NCI-H345 treated with DMSO at 0.1 percent for 48 hours (cell line): ENCODE results near the gene SPATC1L.

Experiments used
- DNase-seq: peaks from one replicate; lab custom pipeline; 2025; ENCODE audit not compliant: unreplicated experiment; lab: John Stamatoyannopoulos, UW

Gene SPATC1L

GRCh38 chr21:46215436-46216131, 31.3 kb upstream of the SPATC1L start:
- no peak for DNase-seq

DNA sequence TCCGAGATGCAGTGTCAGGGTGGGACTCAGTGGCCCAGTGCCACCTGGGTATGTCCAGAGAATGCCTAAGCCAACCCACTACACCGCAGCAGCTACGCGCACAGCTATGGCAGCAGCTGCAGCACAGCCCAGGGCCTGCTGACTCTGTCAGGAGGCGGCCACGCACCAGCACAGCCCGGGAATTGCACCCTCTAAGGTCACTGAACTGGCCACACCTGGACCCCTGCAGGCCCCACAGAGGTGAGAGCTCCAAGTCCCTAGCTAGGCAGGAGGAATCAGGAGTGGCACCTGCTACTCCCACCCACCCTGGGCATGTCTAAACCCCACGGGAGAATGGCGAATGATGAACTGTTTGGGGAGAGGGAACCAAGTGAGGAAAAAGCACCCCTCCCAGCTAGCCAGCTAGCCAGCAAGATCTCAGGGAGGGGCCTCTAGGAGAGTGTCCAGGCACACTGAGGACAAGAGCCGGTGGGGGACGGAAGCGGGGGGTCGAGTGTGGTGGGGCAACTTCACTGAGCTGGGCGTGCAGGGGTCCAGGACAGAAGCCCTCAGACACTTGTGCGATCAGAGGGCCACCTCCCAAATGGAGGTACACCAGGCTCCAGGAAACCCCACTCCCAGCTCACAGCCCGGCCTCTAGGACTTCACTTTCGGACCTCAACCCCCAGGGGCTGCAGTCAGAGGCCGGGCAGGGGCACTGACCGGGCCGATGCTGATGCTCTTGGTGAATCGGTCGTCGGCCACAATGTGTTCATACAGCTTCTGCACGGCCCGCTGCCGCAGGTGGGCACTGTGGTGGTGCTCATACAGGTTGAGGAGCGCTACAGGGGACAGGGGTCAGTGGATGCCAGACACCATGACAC, 30.4 kb upstream of the SPATC1L start:
- no peak for DNase-seq

DNA sequence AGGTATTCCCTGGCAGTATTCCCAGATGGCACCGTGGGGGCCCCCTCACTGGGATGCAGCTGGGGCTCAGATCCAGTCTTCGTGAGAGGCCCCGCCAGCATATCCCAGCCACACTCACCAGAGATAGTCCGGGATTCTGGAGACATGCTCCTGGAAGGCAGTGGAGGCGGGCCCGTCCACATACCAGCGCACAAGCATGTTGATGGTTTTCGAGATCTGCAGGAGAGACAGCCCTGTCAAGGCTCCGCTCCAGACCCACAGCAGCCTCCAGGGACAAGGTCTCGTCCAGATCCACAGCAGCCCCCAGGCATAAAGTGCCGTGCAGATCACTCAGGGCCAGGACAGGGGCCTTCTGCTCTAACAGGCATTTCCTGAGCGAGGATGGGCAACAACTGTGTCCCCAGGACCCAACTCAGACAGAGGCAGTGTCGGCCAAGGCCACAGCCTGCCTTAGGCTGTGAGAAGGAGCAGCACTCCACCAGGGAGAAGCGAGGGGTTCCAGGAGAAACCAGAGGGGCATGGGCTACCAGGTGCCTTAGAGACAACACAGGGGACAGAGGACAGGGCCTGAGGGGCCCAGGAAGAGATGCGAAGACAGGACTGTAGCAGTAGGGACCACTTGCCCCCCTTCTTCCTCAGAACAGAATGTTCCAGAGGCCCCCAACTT, 29.5 kb upstream of the SPATC1L start:
- DNase-seq, result no peak

GRCh38 chr21:46212721-46213484, 28.6 kb upstream of the SPATC1L start:
- no peak for DNase-seq

DNA sequence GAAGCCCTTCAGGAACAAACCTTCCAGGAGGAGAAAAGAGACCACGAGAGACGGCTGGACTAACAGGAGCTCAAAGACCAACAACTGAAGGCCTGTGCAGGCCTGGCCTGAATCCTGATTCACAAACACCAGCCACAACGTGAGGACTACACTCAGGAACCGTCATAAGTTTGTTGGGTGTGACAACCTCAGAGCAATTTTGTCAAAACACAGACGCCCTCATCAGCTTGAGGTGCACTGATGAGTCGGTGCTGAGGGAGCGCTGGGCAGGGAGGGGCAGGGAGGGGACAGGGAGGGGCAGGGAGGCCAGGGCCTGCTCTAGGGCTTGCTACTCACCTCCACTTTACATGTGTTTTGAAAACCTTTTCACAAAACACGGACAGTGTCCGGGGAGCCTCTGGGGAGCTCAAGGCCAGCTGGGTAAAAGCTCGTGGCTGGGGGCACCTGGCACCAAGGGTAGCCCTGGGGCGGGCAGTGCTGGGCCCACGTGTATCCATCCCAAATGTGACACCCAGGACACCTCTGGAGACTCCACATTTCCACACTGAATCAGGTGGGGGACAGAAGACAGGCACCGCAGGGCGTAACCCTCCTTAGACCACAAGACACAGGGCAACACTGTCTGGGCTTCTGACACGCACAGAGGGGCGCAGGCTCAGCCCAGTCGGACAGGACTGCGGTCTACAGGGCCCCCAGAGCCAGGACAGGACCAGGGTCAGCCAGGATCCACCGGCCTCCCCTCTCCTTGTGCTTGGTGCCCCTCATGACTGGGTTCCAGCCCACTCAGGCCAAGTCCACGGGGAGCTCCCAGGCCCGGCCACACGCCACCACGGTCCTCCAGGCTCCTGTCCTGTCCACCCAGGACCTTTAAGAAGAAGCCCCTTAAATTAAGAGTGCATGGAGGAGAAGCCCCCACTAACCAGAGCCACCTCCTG, 27.8 kb upstream of the SPATC1L start:
- no peak for DNase-seq

- no peak for DNase-seq
Observed at GRCh38 chr21:46211376-46211775, 27.1 kb upstream of the SPATC1L start.

- DNase-seq, result no peak
Observed at GRCh38 chr21:46210378-46211136, 26.3 kb upstream of the SPATC1L start.

DNA sequence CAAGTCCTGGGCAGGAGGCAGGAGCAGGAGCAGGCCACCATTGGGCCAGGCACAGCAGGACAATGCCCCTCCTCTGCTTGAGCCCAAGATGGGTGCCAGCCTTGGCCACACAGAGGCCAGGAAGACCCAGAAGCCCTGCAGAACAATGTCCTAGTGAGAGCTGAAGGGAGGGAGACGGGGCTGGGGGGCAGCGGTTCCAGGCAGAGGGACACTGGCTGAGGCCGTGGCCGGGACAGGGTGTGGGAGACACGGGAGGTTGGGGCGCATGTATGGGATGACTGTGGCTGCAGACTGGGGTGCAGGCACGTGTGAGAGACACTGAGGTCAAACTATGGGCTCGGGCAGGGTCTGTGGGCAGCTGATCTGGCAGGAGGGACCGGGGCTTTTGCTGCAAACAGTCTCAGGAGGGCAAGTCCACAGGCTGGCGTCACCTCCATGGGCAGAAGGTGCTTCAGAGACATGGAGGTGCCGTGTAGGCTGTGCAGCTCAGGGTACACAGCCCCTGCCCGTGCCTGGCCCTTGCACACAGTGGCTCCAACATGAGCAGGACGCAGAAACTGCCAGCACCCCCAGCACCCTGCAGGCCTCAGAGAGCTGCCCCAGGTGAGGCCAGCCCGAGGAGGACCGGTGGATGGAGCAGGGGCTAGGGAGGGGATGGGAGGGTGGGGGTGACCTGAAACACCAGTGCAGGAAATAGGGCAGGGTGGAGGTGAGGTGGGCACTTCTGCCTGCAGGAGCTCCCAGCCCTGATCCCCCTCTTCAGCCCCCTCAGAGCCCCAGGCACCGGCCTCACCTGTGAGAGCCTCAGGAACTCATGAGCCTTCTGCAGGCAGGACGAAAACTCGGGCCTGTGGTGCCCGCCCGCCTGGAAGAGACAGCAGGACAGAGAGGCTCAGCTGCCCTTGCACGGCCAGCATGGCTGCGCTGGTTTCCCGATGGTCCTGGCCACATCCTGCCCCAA, 24.8 kb upstream of the SPATC1L start:
- no peak for DNase-seq

DNA sequence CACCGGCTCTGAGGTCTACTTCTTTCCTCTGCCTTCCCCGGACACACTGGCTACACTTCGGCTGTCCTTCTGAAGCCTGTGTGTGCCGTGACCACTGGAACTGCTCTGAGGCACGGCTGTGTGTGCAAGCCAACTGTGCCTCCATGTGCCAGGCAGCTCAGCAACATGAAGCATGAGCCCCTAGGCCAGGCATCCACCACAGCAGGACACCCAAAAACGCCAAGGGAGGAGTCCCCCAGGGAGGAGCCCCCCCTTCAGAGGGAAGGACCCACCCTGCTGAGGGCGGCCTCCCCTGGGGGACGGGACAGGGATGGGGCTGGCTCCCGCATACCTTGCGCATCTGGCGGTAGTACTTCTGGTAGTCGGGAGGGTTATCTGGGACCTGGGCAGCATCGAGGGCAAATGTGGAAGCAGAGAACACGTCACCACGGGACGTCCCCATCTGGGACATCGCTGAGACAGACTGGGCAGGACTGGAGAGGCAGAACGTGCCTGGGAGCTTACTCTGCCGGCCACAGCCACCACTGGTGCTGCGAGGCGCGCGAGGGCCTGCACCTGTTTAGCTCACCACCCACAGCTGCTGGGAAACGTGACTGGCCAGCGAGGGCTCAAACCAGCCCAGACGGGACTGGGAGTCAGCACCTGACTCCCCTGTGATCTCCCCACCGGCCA, 23.8 kb upstream of the SPATC1L start:
- no peak for DNase-seq

- no peak for DNase-seq
Observed at GRCh38 chr21:46207006-46207919, 23.0 kb upstream of the SPATC1L start.

DNA sequence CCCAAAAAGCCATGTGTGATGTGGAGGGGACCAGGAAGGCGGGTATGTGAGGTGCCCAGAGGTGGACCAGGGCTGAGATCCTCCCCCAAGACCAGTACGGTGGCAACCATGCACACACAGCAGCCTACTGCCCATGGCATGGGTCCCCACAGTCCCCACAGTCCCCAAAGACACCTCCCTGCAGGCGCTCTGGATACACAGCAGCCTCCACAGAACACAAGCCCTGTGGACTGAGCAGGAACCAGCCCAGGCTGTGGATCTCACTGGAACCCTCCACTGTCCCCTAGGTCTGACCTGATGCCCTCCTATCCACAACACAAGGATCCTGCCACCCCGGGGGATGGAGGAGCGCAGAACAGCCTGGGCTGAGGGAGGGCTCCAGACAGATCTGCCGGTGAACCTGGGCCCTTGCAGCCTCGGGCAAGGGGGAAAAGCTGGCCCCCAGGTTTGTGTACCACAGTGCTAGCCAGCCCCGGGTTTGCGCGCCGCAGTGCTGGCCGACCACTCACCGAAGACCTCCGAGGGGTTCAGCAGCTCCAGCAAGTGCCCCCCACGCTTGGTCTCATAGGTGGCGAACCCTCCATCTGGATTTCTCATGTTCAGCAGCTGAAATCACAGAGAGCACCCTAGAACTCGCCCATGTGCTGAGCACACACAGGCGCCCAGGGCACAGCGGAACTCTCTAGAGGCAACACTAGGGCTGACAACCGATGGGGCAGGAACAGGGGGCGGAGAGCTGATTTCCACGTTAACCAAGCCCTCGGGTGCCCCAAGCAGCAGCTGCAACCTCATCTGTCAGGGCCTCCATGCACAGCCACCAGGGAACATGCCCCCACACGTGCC, 22.1 kb upstream of the SPATC1L start:
- no peak for DNase-seq

DNA sequence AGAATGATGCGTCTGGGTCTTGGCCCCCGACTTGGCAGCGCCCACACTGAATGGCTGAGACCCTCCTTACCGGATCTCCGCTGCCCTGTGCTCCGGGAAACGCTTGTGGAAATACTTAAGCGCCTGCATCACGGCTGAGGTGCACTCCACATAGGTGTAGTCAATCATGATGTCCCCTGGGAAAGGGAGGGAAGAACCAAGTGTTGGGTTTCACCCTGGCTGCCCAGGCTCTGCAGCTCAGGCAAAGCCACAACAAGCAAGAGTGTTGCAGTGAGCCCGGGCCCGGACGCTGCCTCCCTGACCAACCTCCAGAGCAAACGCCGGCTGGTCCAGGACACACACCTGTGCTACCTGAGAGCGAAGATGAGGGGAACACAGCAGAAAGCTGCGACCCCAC, 21.5 kb upstream of the SPATC1L start:
- no peak for DNase-seq

DNA sequence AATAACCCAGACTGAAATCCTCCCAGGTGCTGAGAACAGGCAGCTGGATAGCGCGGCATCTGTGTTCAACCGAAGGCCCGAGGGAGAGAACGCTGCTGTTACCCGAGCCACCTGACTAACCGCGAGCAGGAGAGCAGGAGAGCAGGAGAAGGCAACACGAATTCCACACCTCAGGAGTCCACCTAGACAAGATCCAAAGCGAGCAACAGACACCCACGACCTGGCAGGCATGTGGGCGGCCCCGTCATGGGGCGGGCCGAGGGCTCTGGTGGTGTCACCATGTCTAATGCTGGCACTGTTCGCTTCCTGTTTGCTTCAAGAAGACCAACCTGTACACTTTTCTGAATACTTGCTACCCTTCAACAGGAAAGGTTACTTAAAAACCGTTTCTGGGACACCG, 20.9 kb upstream of the SPATC1L start:
- no peak for DNase-seq

DNA sequence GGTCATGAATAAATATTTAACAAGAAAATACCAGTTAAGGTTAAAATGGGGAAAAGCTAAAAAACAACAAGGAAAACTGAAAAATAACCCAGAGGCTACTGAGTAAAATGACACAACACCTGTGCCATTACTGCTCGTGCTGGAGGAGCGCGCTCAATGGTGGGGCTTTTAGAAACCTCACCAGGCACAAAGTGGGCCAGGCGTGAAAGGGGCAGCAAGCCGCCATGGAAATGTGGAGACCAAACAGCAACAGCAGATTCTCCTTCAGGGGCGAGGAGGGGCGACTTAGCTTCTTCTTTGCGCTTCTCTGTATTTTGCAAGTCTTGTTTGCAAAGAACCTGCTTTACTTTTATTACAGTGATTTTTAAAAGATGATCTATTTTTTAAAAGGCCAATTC, 18.9 kb upstream of the SPATC1L start:
- DNase-seq, result no peak

- DNase-seq, result no peak
Observed at GRCh38 chr21:46202592-46203202, 18.4 kb upstream of the SPATC1L start.
